Posterior cingulate gyrus (tissue), 11 donors: Measurements from ENCODE around the gene METTL16.
A peak's percentile ranks its signal among the peaks of the same experiment; 100 is the strongest.

ENCODE experiments used
- DNase-seq, 10 donors: peaks; one replicate each; pipeline versions ENCODE4 v3.0.0 to v3.0.0-alpha.2; 2020 to 2021; ENCODE audit warnings: mixed read lengths in 3 of 10
- intact Hi-C: fragments of 100-400 bp; cut with DNase I; formaldehyde crosslinking; loops from one replicate; pipeline ENCODE4 v1.15.1; 2023

Gene METTL16

GRCh38 chr17:2386400-2387085, 125.1 kb downstream of the METTL16 start:
- DNase-seq: peak in 1 of 10 donors; percentile 84

GRCh38 chr17:2385240-2386210, 126.2 kb downstream of the METTL16 start:
- DNase-seq: no peak
- intact Hi-C loops: no loop called here

More at GRCh38 chr17:2386400-2387085, 125.1 kb downstream of the METTL16 start:
- intact Hi-C loops: no loop called here

- intact Hi-C loops: no loop called here
- no peak for DNase-seq
Measured at GRCh38 chr17:2384439-2385127, 127.1 kb downstream of the METTL16 start.

- no peak for DNase-seq
- intact Hi-C loops: no loop called here
Measured at GRCh38 chr17:2383628-2384167, 128.0 kb downstream of the METTL16 start.

- DNase-seq: no peak
- intact Hi-C loops: no loop called here
Measured at GRCh38 chr17:2380950-2381649, 130.6 kb downstream of the METTL16 start.

GRCh38 chr17:2380226-2380922, 131.3 kb downstream of the METTL16 start:
- intact Hi-C loops: no loop called here
- DNase-seq: no peak

- intact Hi-C loops: no loop called here
- DNase-seq: no peak
Measured at GRCh38 chr17:2379489-2380225, 132.0 kb downstream of the METTL16 start.

- intact Hi-C loops: no loop called here
- DNase-seq: peak in 1 of 10 donors; percentile 76
Measured at GRCh38 chr17:2378905-2379304, 132.8 kb downstream of the METTL16 start.

- DNase-seq: peak in 1 of 10 donors; percentile 80
- intact Hi-C loops: no loop called here
Measured at GRCh38 chr17:2377659-2378058, 134.0 kb downstream of the METTL16 start.

- no peak for DNase-seq
- intact Hi-C loops: no loop called here
Measured at GRCh38 chr17:2376107-2376506, 135.6 kb downstream of the METTL16 start.

- no peak for DNase-seq
- intact Hi-C loops: no loop called here
Measured at GRCh38 chr17:2375406-2375805, 136.3 kb downstream of the METTL16 start.

- intact Hi-C loops: no loop called here
- DNase-seq: no peak
Measured at GRCh38 chr17:2374549-2375285, 137.0 kb downstream of the METTL16 start.

- intact Hi-C loops: no loop called here
- peak in 1 of 10 donors; percentile 81 for DNase-seq
Measured at GRCh38 chr17:2373179-2373578, 138.5 kb downstream of the METTL16 start.

GRCh38 chr17:2372681-2373080, 139.0 kb downstream of the METTL16 start:
- DNase-seq: peak in 1 of 10 donors; percentile 67
- intact Hi-C loops: no loop called here

- DNase-seq: no peak
- intact Hi-C loops: no loop called here
Measured at GRCh38 chr17:2372180-2372579, 139.5 kb downstream of the METTL16 start.

- intact Hi-C loops: no loop called here
- DNase-seq: no peak
Measured at GRCh38 chr17:2371183-2372130, 140.2 kb downstream of the METTL16 start.

- intact Hi-C loops: no loop called here
- DNase-seq: no peak
Measured at GRCh38 chr17:2370211-2370589, 141.5 kb downstream of the METTL16 start.
